ENCODE data around the gene LAPTM5.

- no peak for TF ChIP-seq EZH2 (IDR thresholded peaks at IDR 0.05; ENCODE audit: borderline replicate concordance, low read depth, low read length, poor library complexity, severe bottlenecking)
- TF ChIP-seq, protein P1, sequence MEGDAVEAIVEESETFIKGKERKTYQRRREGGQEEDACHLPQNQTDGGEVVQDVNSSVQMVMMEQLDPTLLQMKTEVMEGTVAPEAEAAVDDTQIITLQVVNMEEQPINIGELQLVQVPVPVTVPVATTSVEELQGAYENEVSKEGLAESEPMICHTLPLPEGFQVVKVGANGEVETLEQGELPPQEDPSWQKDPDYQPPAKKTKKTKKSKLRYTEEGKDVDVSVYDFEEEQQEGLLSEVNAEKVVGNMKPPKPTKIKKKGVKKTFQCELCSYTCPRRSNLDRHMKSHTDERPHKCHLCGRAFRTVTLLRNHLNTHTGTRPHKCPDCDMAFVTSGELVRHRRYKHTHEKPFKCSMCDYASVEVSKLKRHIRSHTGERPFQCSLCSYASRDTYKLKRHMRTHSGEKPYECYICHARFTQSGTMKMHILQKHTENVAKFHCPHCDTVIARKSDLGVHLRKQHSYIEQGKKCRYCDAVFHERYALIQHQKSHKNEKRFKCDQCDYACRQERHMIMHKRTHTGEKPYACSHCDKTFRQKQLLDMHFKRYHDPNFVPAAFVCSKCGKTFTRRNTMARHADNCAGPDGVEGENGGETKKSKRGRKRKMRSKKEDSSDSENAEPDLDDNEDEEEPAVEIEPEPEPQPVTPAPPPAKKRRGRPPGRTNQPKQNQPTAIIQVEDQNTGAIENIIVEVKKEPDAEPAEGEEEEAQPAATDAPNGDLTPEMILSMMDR (conservative IDR thresholded peaks at IDR 0.05; ENCODE audit: low read depth, low read length), result no peak
Measured at GRCh38 chr1:30695439-30695841, 62.1 kb downstream of the LAPTM5 start.

All from A673 (cell line).